HEK293 (cell line): ENCODE data around the gene PRR19.
A peak's percentile ranks its signal among the peaks of the same experiment; 100 is the strongest.

Source experiments
- CTCF ChIA-PET: fragments of 350-600 bp; formaldehyde crosslinking; extraction: SDS; loops from one replicate; lab custom pipeline; 2021; ENCODE audit warnings: antibody characterized with exemption; lab: Yijun Ruan, JAX
- POLR2A ChIA-PET: fragments of 300-600 bp; formaldehyde crosslinking; extraction: SDS; loops from one replicate; lab custom pipeline; 2020; ENCODE audit warnings: antibody characterized with exemption, inconsistent platforms; lab: Yijun Ruan, JAX
- H3K27ac ChIP-seq: fragments of 200-500 bp; sonication (Bioruptor generic); 2 replicates; pipeline ENCODE4 v1.5.1; 2014; ENCODE audit warnings: low read depth, low read length, control low read depth, inconsistent platforms; ENCODE audit errors: extremely low read depth
- H3K36me3 ChIP-seq, 2 experiments: fragments of 200-500 bp in 1 of 2; sonication (Bioruptor generic) in 1 of 2; 1 replicate in 1 of 2; 2 replicates in 1 of 2; pipeline ENCODE4 v1.5.1; 2014 to 2017; ENCODE audit warnings: inconsistent platforms in 2 of 2, low read length in 2 of 2; ENCODE audit not compliant: control insufficient read depth in 2 of 2, insufficient read depth in 1 of 2
- H3K4me1 ChIP-seq: fragments of 200-500 bp; sonication (Bioruptor generic); 2 replicates; pipeline ENCODE4 v1.5.1; 2014; ENCODE audit warnings: mild to moderate bottlenecking, low read length, inconsistent platforms; ENCODE audit not compliant: control insufficient read depth, insufficient read depth
- H3K4me3 ChIP-seq: 2 replicates; pipeline ENCODE4 v1.5.1; 2011; ENCODE audit warnings: low read depth, mild to moderate bottlenecking, control low read depth, low read length, moderate library complexity
- H3K9me3 ChIP-seq: fragments of 200-500 bp; sonication (Bioruptor generic); 2 replicates; pipeline ENCODE4 v1.5.1; 2014; ENCODE audit warnings: low read depth, low read length, inconsistent platforms; ENCODE audit not compliant: control insufficient read depth, insufficient read depth
- EGR2 ChIP-seq: fragments of 450-650 bp; formaldehyde crosslinking; IDR thresholded peaks from 2 replicates; pipeline ENCODE4 v1.5.1; 2016; ENCODE audit warnings: low read depth, missing biosample characterization, missing genetic modification characterization
- FEZF1 ChIP-seq: fragments of 450-650 bp; formaldehyde crosslinking; IDR thresholded peaks from 2 replicates; pipeline ENCODE4 v1.5.1; 2016; ENCODE audit warnings: missing biosample characterization, missing genetic modification characterization
- GFI1B ChIP-seq: fragments of 450-650 bp; formaldehyde crosslinking; IDR thresholded peaks from 2 replicates; pipeline ENCODE4 v1.5.1; 2016; ENCODE audit warnings: missing biosample characterization, missing genetic modification characterization
- HOXD13 ChIP-seq: sonication (generic); formaldehyde crosslinking; IDR thresholded peaks from 2 replicates; pipeline ENCODE4 v1.8.0; 2022; ENCODE audit warnings: missing genetic modification reagents, borderline replicate concordance
- KLF1 ChIP-seq: fragments of 450-650 bp; formaldehyde crosslinking; IDR thresholded peaks from 2 replicates; pipeline ENCODE4 v1.5.1; 2016; ENCODE audit warnings: missing biosample characterization, missing genetic modification characterization
- SP7 ChIP-seq: fragments of 450-650 bp; formaldehyde crosslinking; IDR thresholded peaks from 2 replicates; pipeline ENCODE4 v1.5.1; 2016; ENCODE audit warnings: missing biosample characterization, missing genetic modification characterization
- ZFHX2 ChIP-seq: fragments of 450-650 bp; formaldehyde crosslinking; conservative IDR thresholded peaks from 2 replicates; pipeline ENCODE4 v1.5.1; 2016; ENCODE audit warnings: missing biosample characterization, missing genetic modification characterization
- ZFP69B ChIP-seq: fragments of 450-650 bp; formaldehyde crosslinking; IDR thresholded peaks from 2 replicates; pipeline ENCODE4 v1.5.1; 2016; ENCODE audit warnings: missing biosample characterization, missing genetic modification characterization
- ZNF138 ChIP-seq: fragments of 450-650 bp; formaldehyde crosslinking; IDR thresholded peaks from 2 replicates; pipeline ENCODE4 v1.5.1; 2016; ENCODE audit warnings: missing biosample characterization, missing genetic modification characterization, borderline replicate concordance
- ZNF175 ChIP-seq: fragments of 450-650 bp; formaldehyde crosslinking; IDR thresholded peaks from 2 replicates; pipeline ENCODE4 v1.5.1; 2016; ENCODE audit warnings: missing biosample characterization, missing genetic modification characterization
- ZNF2 ChIP-seq: fragments of 450-650 bp; formaldehyde crosslinking; IDR thresholded peaks from 2 replicates; pipeline ENCODE4 v1.5.1; 2016; ENCODE audit warnings: missing biosample characterization, missing genetic modification characterization
- ZNF274 ChIP-seq, 2 experiments: fragments of 200-500 bp in 1 of 2; fragments of 450-650 bp in 1 of 2; sonication (Bioruptor generic) in 1 of 2; formaldehyde crosslinking in 1 of 2; IDR thresholded peaks; 2 replicates each; pipeline versions ENCODE4 v1.5.1 to v1.6.1; 2014 to 2016; ENCODE audit warnings: borderline replicate concordance in 1 of 2, inconsistent platforms in 1 of 2, low read length in 1 of 2, missing biosample characterization in 1 of 2, missing genetic modification characterization in 1 of 2
- ZNF324 ChIP-seq: fragments of 450-650 bp; formaldehyde crosslinking; IDR thresholded peaks from 2 replicates; pipeline ENCODE4 v1.5.1; 2016; ENCODE audit warnings: missing biosample characterization, missing genetic modification characterization
- ZNF341 ChIP-seq: fragments of 450-650 bp; formaldehyde crosslinking; IDR thresholded peaks from 2 replicates; pipeline ENCODE4; 2016; ENCODE audit warnings: low read depth, missing biosample characterization, missing genetic modification characterization
- ZNF37A ChIP-seq: fragments of 450-650 bp; IDR thresholded peaks from 2 replicates; pipeline ENCODE4 v1.5.1; 2018; ENCODE audit warnings: missing biosample characterization, missing genetic modification characterization
- ZNF391 ChIP-seq: fragments of 450-650 bp; formaldehyde crosslinking; IDR thresholded peaks from 2 replicates; pipeline ENCODE4 v1.5.1; 2016; ENCODE audit warnings: low read depth, missing biosample characterization, missing genetic modification characterization, borderline replicate concordance
- ZNF521 ChIP-seq: fragments of 450-650 bp; formaldehyde crosslinking; IDR thresholded peaks from 2 replicates; pipeline ENCODE4 v1.5.1; 2017; ENCODE audit warnings: missing biosample characterization, mild to moderate bottlenecking, missing genetic modification characterization
- ZNF548 ChIP-seq: fragments of 450-650 bp; formaldehyde crosslinking; IDR thresholded peaks from 2 replicates; pipeline ENCODE4 v1.5.1; 2016; ENCODE audit warnings: missing biosample characterization, missing genetic modification characterization
- ZNF558 ChIP-seq: fragments of 450-650 bp; formaldehyde crosslinking; IDR thresholded peaks from 2 replicates; pipeline ENCODE4 v1.5.1; 2016; ENCODE audit warnings: missing biosample characterization, missing genetic modification characterization
- ZNF629 ChIP-seq: fragments of 450-650 bp; formaldehyde crosslinking; IDR thresholded peaks from 2 replicates; pipeline ENCODE4 v1.5.1; 2017; ENCODE audit warnings: missing biosample characterization, missing genetic modification characterization
- ZNF670 ChIP-seq: fragments of 450-650 bp; formaldehyde crosslinking; IDR thresholded peaks from 2 replicates; pipeline ENCODE4 v1.5.1; 2016; ENCODE audit warnings: missing biosample characterization, missing genetic modification characterization, low read depth
- ZNF677 ChIP-seq: fragments of 450-650 bp; IDR thresholded peaks from 2 replicates; pipeline ENCODE4 v1.5.0; 2018; ENCODE audit warnings: missing biosample characterization, mild to moderate bottlenecking, missing genetic modification characterization, moderate library complexity
- TF ChIP-seq, protein P1 (sequence below): fragments of 450-650 bp; formaldehyde crosslinking; IDR thresholded peaks from 2 replicates; pipeline ENCODE4 v1.5.1; 2016; ENCODE audit warnings: missing biosample characterization, missing genetic modification characterization
- TF ChIP-seq, protein P2 (sequence below): fragments of 450-650 bp; formaldehyde crosslinking; IDR thresholded peaks from 2 replicates; pipeline ENCODE4 v1.5.1; 2016; ENCODE audit warnings: missing biosample characterization, missing genetic modification characterization
- TF ChIP-seq, protein P3 (sequence below): fragments of 450-650 bp; formaldehyde crosslinking; IDR thresholded peaks from 2 replicates; pipeline ENCODE4 v1.5.1; 2016; ENCODE audit warnings: missing biosample characterization, missing genetic modification characterization
- TF ChIP-seq, protein P4 (sequence below): fragments of 450-650 bp; formaldehyde crosslinking; IDR thresholded peaks from 2 replicates; pipeline ENCODE4 v1.5.1; 2016; ENCODE audit warnings: missing biosample characterization, missing genetic modification characterization
- TF ChIP-seq, protein P5 (sequence below): fragments of 450-650 bp; formaldehyde crosslinking; IDR thresholded peaks from 2 replicates; pipeline ENCODE4 v1.5.1; 2016; ENCODE audit warnings: missing biosample characterization, missing genetic modification characterization

The PRR19 gene

DNA sequence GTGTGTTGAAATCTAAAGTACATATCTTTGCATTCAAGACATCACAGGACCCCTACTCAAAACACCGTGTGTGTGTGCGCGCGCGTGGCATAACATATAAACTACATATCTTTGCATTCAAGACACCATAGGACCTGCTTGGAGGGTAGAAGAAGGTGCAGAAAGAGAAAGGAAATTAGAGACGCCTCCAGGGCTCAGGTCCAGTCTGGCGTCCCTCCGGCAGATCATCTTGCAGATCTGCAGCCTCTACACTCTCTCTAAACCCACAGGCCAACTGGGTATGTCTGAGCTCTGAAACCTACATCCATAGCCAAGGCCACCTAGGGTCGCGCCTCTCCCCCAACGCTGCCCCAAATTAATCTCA, 1.2 kb downstream of the PRR19 start (continued):
- TF ChIP-seq, protein P1, sequence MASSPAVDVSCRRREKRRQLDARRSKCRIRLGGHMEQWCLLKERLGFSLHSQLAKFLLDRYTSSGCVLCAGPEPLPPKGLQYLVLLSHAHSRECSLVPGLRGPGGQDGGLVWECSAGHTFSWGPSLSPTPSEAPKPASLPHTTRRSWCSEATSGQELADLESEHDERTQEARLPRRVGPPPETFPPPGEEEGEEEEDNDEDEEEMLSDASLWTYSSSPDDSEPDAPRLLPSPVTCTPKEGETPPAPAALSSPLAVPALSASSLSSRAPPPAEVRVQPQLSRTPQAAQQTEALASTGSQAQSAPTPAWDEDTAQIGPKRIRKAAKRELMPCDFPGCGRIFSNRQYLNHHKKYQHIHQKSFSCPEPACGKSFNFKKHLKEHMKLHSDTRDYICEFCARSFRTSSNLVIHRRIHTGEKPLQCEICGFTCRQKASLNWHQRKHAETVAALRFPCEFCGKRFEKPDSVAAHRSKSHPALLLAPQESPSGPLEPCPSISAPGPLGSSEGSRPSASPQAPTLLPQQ (tag by site-specific recombination) = no peak
- TF ChIP-seq, protein P2, sequence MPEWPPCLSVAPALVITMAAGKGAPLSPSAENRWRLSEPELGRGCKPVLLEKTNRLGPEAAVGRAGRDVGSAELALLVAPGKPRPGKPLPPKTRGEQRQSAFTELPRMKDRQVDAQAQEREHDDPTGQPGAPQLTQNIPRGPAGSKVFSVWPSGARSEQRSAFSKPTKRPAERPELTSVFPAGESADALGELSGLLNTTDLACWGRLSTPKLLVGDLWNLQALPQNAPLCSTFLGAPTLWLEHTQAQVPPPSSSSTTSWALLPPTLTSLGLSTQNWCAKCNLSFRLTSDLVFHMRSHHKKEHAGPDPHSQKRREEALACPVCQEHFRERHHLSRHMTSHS (tag by site-specific recombination) = no peak
- TF ChIP-seq, protein P3, sequence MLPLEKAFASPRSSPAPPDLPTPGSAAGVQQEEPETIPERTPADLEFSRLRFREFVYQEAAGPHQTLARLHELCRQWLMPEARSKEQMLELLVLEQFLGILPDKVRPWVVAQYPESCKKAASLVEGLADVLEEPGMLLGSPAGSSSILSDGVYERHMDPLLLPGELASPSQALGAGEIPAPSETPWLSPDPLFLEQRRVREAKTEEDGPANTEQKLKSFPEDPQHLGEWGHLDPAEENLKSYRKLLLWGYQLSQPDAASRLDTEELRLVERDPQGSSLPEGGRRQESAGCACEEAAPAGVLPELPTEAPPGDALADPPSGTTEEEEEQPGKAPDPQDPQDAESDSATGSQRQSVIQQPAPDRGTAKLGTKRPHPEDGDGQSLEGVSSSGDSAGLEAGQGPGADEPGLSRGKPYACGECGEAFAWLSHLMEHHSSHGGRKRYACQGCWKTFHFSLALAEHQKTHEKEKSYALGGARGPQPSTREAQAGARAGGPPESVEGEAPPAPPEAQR (tag by site-specific recombination) = 0 out of 2 replicates have a peak, but pooled peaks have one; percentile 4
- TF ChIP-seq SP7 (tag by site-specific recombination) (no peak), ZNF558 (0 out of 2 replicates have a peak, but pooled peaks have one; percentile 6)

DNA sequence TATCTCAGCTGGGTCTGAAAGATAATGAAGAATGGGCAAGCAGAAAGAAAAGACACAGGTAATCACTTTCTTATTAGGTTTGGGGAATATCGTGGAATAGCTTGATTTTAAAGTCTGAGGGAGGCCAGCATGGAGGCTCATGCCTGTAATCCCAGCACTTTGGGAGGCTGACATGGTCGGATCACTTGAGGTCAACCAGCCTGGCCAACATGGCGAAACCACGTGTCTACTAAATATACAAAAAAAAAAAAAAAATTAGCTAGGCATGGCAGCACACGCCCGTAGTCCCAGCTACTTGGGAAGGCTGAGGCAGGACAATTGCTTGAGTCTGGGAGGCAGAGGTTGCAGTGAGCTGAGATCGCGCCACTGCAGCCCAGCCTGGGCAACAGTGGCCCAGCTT, 1.9 kb downstream of the PRR19 start:
- CTCF ChIA-PET = interaction anchor here (0.6 to 1.8 kb wide), 7 partner anchors 9 to 138 kb away, joined by 4 to 8 read pairs (median 4); no protein-coding TSS in a partner anchor
- Histone ChIP-seq H3K9me3 (no peaks in the 10 kb centered on the region), H3K4me3 (no peak overlapping the region), H3K4me1 (peaks cover 13% of the 10 kb centered on the region), H3K27ac (peak overlapping the region; percentile 75; the same call in 1 of the 2 replicates), H3K36me3 (peaks cover 0 to 7% of the 10 kb centered on the region in 2 experiments; a peak in 2 of 3 replicates)
- TF ChIP-seq EGR2 (tag by site-specific recombination) (no peak), ZNF175 (tag by site-specific recombination) (no peak), ZFHX2 (no peak), ZNF629 (tag by site-specific recombination) (no peak), ZNF521 (tag by site-specific recombination) (no peak), ZNF677 (tag by site-specific recombination) (no peak), KLF1 (tag by site-specific recombination) (no peak), ZFP69B (tag by site-specific recombination) (no peak), FEZF1 (no peak), ZNF138 (tag by site-specific recombination) (no peak), ZNF274 (IDR thresholded peaks at IDR 0.05; ENCODE audit: low read length) (no peak), ZNF274 (tag by site-specific recombination; IDR thresholded peaks at IDR 0.05; ENCODE audit: borderline replicate concordance) (no peak)
- TF ChIP-seq, protein P4, sequence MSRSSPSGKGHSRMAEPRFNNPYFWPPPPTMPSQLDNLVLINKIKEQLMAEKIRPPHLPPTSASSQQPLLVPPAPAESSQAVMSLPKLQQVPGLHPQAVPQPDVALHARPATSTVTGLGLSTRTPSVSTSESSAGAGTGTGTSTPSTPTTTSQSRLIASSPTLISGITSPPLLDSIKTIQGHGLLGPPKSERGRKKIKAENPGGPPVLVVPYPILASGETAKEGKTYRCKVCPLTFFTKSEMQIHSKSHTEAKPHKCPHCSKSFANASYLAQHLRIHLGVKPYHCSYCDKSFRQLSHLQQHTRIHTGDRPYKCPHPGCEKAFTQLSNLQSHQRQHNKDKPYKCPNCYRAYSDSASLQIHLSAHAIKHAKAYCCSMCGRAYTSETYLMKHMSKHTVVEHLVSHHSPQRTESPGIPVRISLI (tag by site-specific recombination) = no peak
- POLR2A ChIA-PET = interaction anchor here (0.7 kb wide), 2 partner anchors 19 to 121 kb away, joined by 4 to 5 read pairs; no protein-coding TSS in a partner anchor

DNA sequence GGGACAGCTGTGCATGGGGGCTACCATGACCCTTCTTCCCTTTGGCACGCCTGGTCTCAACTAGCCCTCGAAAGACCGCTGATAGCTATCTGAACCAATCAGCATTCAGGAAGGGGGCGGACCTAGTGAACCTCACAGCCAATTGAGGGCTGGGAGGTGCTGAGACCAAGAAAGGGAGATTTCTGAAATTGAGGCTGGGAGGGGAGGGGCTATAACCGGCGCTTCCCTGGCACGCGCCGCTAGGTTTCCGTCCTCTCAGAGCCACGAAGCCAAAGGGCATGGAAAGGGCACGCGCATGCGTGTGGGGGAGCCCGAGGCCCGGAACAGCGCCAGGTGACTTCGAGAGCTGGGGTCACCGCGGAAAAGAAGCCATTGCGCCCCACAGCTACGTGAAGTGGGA, 4.7 kb downstream of the PRR19 start:
- no peak overlapping the region for H3K27ac ChIP-seq
- H3K9me3 ChIP-seq = no peaks in the 10 kb centered on the region
- no peak for TF ChIP-seq ZNF324 (tag by site-specific recombination)
- TF ChIP-seq HOXD13 (CRISPR knock-in tag) = no peak
- no peak for TF ChIP-seq ZNF2 (tag by site-specific recombination)
- TF ChIP-seq ZNF548 = no peak
- TF ChIP-seq GFI1B (tag by site-specific recombination) = no peak
- TF ChIP-seq ZNF558 = no peak
- TF ChIP-seq, protein P5, sequence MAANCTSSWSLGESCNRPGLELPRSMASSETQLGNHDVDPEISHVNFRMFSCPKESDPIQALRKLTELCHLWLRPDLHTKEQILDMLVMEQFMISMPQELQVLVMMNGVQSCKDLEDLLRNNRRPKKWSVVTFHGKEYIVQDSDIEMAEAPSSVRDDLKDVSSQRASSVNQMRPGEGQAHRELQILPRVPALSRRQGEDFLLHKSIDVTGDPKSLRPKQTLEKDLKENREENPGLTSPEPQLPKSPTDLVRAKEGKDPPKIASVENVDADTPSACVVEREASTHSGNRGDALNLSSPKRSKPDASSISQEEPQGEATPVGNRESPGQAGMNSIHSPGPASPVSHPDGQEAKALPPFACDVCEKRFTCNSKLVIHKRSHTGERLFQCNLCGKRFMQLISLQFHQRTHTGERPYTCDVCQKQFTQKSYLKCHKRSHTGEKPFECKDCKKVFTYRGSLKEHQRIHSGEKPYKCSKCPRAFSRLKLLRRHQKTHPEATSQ (tag by site-specific recombination) = no peak
- TF ChIP-seq ZNF341 (tag by site-specific recombination) = no peak
- TF ChIP-seq ZNF391 (tag by site-specific recombination) = no peak
- no peak for TF ChIP-seq ZNF670 (tag by site-specific recombination)
- TF ChIP-seq ZNF37A (tag by site-specific recombination) = no peak
- H3K4me1 ChIP-seq = peaks cover 11% of the 10 kb centered on the region
- POLR2A ChIA-PET = interaction anchor here (0.7 to 1.5 kb wide), 2 partner anchors 10 to 60 kb away, joined by 3 read pairs; no protein-coding TSS in a partner anchor
- CTCF ChIA-PET = interaction anchor here (0.6 to 1.2 kb wide), 5 partner anchors 17 to 1118 kb away, joined by 3 read pairs; no protein-coding TSS in a partner anchor
- no peak overlapping the region for H3K4me3 ChIP-seq
- no peaks in the 10 kb centered on the region; a peak in 1 of 3 replicates for H3K36me3 ChIP-seq
